ENCODE measurements around the gene SPATA13. TPM values are rescaled to one million over a fixed set of nuclear protein-coding genes. Genes with fewer than 3 reads are reported as not detected.

The SPATA13 gene
- total and polyA plus RNA-seq, 10 donors, result 12.0 to 185 (median 125) TPM

GRCh38 chr13:24209138-24209537 lies 48.6 kb downstream of the SPATA13 start:
- DNase-seq, result no peak
- H3K27ac ChIP-seq, result peak overlapping the region in 3 of 8 donors; percentile 13 to 40 (median 28)
- H3K9me3 ChIP-seq, result no peaks in the 10 kb centered on the region
- H3K4me1 ChIP-seq, result peaks cover 2 to 31% (median 23%) of the 10 kb centered on the region in 6 donors
- no peaks in the 10 kb centered on the region for H3K27me3 ChIP-seq (replicated peaks in 1 of 7)
- TF ChIP-seq POLR2A (IDR thresholded peaks at IDR 0.05) (no peak), POLR2AphosphoS5 (IDR thresholded peaks at IDR 0.05) (no peak)
- TF ChIP-seq, protein P1, sequence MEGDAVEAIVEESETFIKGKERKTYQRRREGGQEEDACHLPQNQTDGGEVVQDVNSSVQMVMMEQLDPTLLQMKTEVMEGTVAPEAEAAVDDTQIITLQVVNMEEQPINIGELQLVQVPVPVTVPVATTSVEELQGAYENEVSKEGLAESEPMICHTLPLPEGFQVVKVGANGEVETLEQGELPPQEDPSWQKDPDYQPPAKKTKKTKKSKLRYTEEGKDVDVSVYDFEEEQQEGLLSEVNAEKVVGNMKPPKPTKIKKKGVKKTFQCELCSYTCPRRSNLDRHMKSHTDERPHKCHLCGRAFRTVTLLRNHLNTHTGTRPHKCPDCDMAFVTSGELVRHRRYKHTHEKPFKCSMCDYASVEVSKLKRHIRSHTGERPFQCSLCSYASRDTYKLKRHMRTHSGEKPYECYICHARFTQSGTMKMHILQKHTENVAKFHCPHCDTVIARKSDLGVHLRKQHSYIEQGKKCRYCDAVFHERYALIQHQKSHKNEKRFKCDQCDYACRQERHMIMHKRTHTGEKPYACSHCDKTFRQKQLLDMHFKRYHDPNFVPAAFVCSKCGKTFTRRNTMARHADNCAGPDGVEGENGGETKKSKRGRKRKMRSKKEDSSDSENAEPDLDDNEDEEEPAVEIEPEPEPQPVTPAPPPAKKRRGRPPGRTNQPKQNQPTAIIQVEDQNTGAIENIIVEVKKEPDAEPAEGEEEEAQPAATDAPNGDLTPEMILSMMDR (IDR thresholded peaks at IDR 0.05 in 8 of 11, conservative IDR thresholded peaks at IDR 0.05 in 3 of 11), result no peak
- no peak overlapping the region for H3K4me3 ChIP-seq
- intact Hi-C loops (cut with DNase I; ENCODE audit: low total_unique reads), result no loop called here
- 88 to 92% (median 89%) methylated on average over 5 of the region's 5 CpGs for WGBS, 5 donors
- H3K36me3 ChIP-seq, result no peaks in the 10 kb centered on the region

DNA sequence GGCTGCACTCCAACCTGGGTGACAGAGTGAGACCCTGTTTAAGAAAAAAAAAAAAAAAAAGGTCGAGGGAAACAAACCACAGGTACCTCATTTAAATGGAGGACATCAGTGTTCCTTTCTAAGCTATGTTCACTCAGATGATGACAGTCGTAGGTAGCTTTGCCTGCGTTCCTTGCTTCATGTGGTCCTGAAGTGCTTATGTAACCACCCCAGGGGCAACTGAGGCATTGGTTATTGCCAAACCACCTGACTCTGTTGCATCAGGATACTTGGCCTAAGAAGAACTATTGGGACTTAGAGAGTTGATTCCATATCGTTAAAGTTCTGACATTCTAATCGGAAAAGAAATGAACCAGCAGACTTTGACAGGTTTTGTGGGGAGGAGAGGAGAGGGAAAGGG lies 51.7 kb downstream of the SPATA13 start:
- intact Hi-C loops (cut with DNase I; ENCODE audit: low total_unique reads), result no loop called here
- no peak overlapping the region for H3K27ac ChIP-seq

DNA sequence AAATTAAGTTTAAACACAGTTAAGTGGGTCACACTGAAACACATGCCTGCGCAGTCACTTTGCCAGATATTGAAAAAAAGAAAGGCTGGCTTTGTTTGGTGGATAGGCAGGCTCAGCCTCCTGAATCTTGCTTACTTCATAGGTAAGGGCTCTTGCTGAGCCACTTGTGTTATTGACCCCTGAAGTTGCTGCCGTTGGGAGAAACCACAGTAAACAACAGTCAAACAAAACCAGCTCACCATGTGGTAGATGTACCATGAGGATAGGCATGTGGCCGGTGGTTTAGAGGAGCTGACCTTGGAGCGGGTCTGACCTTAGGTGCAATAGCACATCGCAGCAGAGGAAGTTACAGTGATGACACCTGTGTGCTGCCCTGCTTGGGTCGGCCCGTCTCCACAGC lies 52.2 kb downstream of the SPATA13 start:
- WGBS, 5 donors, result 61 to 84% (median 71%) methylated on average over 5 to 7 of the region's 7 CpGs

More for the DNA sequence above, 51.7 kb downstream of the SPATA13 start:
- DNase-seq, result no peak
- no peaks in the 10 kb centered on the region for H3K9me3 ChIP-seq
- H3K36me3 ChIP-seq, result no peaks in the 10 kb centered on the region
- no peak for TF ChIP-seq POLR2AphosphoS5 (IDR thresholded peaks at IDR 0.05)
- TF ChIP-seq, protein P1 (IDR thresholded peaks at IDR 0.05 in 8 of 11, conservative IDR thresholded peaks at IDR 0.05 in 3 of 11), result no peak
- TF ChIP-seq POLR2A (IDR thresholded peaks at IDR 0.05), result no peak
- no peak overlapping the region for H3K4me3 ChIP-seq
- 77 to 90% (median 81%) methylated on average over 5 of the region's 5 CpGs for WGBS, 5 donors
- H3K27me3 ChIP-seq (replicated peaks in 1 of 7), result no peaks in the 10 kb centered on the region
- peaks cover 5 to 50% (median 41%) of the 10 kb centered on the region in 6 donors for H3K4me1 ChIP-seq

DNA sequence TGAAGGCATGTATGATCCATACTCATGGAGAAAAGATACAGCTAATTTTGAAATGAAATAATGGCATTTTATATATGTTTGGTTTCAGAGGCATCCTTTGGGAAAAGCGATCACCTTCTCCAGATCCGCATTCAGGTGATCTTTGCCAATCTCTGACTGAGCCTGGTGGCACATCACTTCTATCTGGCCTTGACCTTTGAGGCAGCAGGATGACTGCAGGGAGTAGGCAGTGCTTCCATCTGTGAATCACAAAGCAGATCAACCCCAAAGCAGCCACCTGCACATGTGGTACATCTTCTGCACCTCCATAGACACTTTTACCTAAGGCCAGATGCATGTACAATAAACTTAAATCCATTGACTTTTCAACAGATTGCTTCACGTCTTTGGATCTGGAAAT lies 53.4 kb downstream of the SPATA13 start:
- intact Hi-C loops (cut with DNase I; ENCODE audit: low total_unique reads), result no loop called here
- no peak for DNase-seq
- TF ChIP-seq, protein P1 (IDR thresholded peaks at IDR 0.05 in 8 of 11, conservative IDR thresholded peaks at IDR 0.05 in 3 of 11), result no peak
- TF ChIP-seq POLR2A (IDR thresholded peaks at IDR 0.05), result no peak
- no peak for TF ChIP-seq POLR2AphosphoS5 (IDR thresholded peaks at IDR 0.05)
- no peak overlapping the region for H3K4me3 ChIP-seq
- H3K27me3 ChIP-seq (replicated peaks in 1 of 7), result no peaks in the 10 kb centered on the region
- no peaks in the 10 kb centered on the region for H3K9me3 ChIP-seq
- 72 to 94% (median 90%) methylated on average over 3 of the region's 3 CpGs for WGBS, 5 donors
- H3K36me3 ChIP-seq, result no peaks in the 10 kb centered on the region
- H3K4me1 ChIP-seq, result peaks cover 10 to 57% (median 41%) of the 10 kb centered on the region in 6 donors
- no peak overlapping the region for H3K27ac ChIP-seq

More for the DNA sequence above, 52.2 kb downstream of the SPATA13 start:
- TF ChIP-seq, protein P1 (IDR thresholded peaks at IDR 0.05 in 8 of 11, conservative IDR thresholded peaks at IDR 0.05 in 3 of 11), result no peak
- TF ChIP-seq POLR2AphosphoS5 (IDR thresholded peaks at IDR 0.05), result peak in 1 of 3 donors; percentile 15
- Histone ChIP-seq H3K27me3 (replicated peaks in 1 of 7) (no peaks in the 10 kb centered on the region), H3K4me3 (no peak overlapping the region), H3K4me1 (peaks cover 8 to 52% (median 44%) of the 10 kb centered on the region in 6 donors), H3K9me3 (no peaks in the 10 kb centered on the region), H3K27ac (no peak overlapping the region), H3K36me3 (no peaks in the 10 kb centered on the region)
- no peak for DNase-seq
- intact Hi-C loops (cut with DNase I; ENCODE audit: low total_unique reads), result no loop called here
